HG02973 (cell line): ENCODE measurements around the gene CD5L.

ENCODE experiments used
- ATAC-seq: cut with Tn5 transposase; IDR thresholded peaks from one replicate; pipeline ENCODE4 v1.9.1; 2021; ENCODE audit warnings: moderate library complexity; ENCODE audit not compliant: unreplicated experiment

Gene CD5L

GRCh38 chr1:157819215-157819614 is 22.4 kb downstream of the CD5L start:
- no peak for ATAC-seq

GRCh38 chr1:157813269-157813668 is 28.3 kb downstream of the CD5L start:
- ATAC-seq, result no peak

- peak; percentile 86 for ATAC-seq
These were observed 35.0 kb downstream of the CD5L start for GRCh38 chr1:157806431-157807149.

GRCh38 chr1:157803851-157804250 is 37.8 kb downstream of the CD5L start:
- no peak for ATAC-seq

GRCh38 chr1:157799996-157800395 is 41.6 kb downstream of the CD5L start:
- no peak for ATAC-seq

- no peak for ATAC-seq
These were observed 43.4 kb downstream of the CD5L start for GRCh38 chr1:157798211-157798610.

GRCh38 chr1:157785248-157785647 is 56.4 kb downstream of the CD5L start:
- no peak for ATAC-seq

- no peak for ATAC-seq
These were observed 56.8 kb downstream of the CD5L start for GRCh38 chr1:157784801-157785200.

GRCh38 chr1:157782931-157783330 is 58.7 kb downstream of the CD5L start:
- ATAC-seq, result no peak

GRCh38 chr1:157781048-157781447 is 60.6 kb downstream of the CD5L start:
- peak; percentile 61 for ATAC-seq
